ENCODE data around the gene KAT6B.

DNA sequence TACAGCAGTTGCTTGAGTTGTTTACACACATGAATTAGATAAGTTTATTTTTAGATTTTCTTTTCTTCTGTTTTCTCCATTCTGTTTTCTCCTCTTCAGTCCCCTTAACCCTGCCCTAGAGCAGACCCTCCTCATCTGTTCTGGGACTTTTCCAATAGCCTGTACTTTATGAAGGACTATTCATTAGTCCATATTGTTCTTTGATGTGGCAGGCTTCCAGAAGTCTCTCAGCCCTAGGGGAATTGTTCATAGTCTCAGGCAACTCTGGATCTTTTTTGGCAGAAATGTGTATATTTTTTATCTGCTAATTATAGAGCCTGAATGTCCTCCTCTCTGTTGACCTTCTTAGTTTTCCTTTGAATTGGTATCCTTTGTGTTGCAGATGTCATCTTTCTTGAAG lies 25.4 kb downstream of the KAT6B start:
- no peak for TF ChIP-seq EZH2 (IDR thresholded peaks at IDR 0.05; ENCODE audit: borderline replicate concordance, low read depth, low read length, poor library complexity, severe bottlenecking)
- TF ChIP-seq, protein P1, sequence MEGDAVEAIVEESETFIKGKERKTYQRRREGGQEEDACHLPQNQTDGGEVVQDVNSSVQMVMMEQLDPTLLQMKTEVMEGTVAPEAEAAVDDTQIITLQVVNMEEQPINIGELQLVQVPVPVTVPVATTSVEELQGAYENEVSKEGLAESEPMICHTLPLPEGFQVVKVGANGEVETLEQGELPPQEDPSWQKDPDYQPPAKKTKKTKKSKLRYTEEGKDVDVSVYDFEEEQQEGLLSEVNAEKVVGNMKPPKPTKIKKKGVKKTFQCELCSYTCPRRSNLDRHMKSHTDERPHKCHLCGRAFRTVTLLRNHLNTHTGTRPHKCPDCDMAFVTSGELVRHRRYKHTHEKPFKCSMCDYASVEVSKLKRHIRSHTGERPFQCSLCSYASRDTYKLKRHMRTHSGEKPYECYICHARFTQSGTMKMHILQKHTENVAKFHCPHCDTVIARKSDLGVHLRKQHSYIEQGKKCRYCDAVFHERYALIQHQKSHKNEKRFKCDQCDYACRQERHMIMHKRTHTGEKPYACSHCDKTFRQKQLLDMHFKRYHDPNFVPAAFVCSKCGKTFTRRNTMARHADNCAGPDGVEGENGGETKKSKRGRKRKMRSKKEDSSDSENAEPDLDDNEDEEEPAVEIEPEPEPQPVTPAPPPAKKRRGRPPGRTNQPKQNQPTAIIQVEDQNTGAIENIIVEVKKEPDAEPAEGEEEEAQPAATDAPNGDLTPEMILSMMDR (conservative IDR thresholded peaks at IDR 0.05; ENCODE audit: low read depth, low read length): no peak

Data from A673 (cell line).